GOT3 (cell line): Measurements from ENCODE around the gene RTN4.
"Not testable (repeated sequence)": the region's sequence is repeated elsewhere in the genome, so short reads cannot be mapped to it uniquely, and the experiment has no call there.

Experiments
- DNase-seq: peaks from one replicate; lab custom pipeline; 2025; ENCODE audit warnings: mixed read lengths; lab: John Stamatoyannopoulos, UW

The RTN4 gene

GRCh38 chr2:55073000-55073983 is 23.0 kb upstream of the RTN4 start:
- DNase-seq: no peak

DNA sequence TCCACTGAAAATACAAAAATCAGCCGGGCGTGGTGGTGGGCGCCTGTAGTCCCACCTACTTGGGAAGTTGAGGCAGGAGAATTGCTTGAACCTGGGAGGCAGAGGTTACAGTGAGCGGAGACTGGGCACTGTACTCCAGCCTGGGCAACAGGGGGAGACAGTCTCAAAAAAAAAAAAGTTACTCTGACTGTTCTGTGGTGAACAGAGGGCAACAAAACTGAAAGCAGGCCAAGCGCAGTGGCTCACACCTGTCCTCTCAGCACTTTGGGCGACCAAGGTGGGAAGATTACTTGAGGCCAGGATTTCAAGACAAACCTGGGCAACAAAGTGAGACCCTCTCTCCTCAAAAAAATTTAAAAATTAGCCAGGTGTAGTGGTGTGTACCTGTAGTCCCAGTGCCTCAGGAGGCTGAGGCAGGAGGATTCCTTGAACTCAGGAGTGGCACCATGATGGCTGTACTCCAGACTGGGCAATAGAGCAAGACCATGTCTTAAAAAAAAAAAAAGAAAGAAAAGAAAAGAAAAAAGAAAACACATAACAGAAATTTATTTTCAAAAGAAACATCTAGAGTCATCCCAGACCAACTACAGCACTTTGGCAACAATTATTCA is 13.6 kb upstream of the RTN4 start:
- no peak for DNase-seq

DNA sequence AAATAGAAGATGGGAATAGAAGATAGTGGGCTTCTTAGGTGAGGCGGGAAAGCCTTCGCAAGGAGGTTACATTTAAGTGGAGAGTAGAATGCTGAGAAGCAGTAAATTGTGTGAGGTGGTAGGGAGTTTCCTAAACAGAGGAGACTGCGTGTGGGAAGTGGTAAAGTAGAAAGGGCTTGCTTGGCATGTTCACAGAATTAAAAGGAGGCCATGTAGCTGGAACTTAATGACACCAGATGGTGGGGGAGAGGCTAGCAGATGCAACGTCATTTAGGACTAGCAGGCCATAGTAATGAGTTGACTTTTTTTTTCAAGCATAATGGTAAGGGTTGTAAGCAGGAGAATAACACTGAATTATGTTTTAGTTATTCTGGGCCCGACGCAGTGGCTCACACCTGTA is 13.0 kb upstream of the RTN4 start:
- no peak for DNase-seq

DNA sequence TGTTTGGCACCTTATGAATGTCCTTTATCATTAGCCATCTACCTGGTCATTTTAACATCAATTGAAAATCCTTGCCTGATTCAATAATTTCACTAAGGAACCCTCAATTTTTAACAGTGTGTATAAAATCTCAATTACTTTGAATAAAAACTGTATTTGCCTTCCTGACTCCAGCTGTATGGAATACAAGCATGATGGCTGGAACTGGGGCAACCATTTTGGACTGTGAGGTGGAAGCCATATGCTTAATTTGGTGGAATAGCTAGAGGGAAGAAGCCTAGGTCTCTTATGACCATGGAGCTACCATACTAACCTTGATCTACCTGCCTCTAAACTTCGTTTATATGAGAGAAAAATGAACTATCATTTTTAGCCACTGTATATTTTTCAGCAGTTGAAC is 12.5 kb upstream of the RTN4 start:
- no peak for DNase-seq

GRCh38 chr2:55061523-55062344 is 11.5 kb upstream of the RTN4 start:
- DNase-seq: no peak

GRCh38 chr2:55059793-55060192 is 9.5 kb upstream of the RTN4 start:
- no peak for DNase-seq

DNA sequence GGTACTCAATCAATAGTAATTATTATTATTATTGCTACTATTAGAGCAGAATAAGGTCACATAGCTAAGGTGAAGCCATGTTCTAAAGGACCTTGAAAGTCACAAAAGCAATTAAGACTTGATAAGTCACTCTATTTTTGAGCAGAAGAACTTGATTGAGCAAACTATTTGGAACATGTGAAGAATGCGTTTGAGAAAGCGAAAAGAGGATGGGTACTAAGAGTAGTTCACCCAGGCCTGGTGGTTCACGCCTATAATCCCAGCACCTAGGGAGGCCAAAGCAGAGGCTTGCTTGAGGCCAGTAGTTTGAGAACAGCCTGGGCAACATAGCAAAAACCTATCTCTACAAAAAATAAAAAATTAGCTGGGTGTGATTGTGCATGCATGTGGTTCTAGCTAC is 7.2 kb upstream of the RTN4 start:
- no peak for DNase-seq

- DNase-seq: no peak
These were observed 5.8 kb upstream of the RTN4 start for GRCh38 chr2:55056024-55056521.

DNA sequence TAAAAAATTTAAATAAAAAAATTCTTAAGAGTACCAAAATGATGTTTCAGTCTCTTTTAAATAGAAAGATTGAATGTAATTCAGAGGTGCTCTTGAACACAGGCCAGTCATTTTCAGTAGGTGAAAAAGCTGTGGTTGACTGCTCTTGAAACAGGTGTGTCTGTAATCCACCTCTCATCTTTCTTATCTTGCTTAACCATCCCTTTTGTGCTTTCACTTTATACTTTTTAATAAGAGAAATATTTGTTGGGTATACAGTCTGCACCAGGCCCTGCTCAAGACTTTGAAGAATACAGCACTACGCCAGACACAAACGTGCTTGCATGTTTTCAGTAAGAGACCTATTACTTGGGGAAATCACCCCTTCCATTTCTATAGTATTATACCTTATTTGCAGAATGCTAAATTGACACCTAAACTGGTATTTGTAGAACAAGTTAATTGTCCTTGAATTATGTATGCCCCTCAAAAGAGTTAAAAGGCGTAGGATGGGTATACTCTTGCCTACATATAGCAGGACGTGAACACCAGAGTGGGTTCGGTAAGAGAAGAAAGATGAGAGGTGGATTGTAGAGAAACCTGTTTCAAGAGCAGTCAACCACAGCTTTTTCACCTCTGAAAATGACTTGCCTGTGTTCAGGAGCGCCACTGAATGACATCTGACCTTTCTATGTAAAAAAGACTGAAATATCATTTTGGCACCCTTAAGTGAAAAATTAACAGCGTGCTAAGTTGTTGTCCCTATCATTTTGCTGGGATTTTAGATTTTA is 4.0 kb upstream of the RTN4 start:
- DNase-seq: no peak

GRCh38 chr2:55053225-55053624 is 3.0 kb upstream of the RTN4 start:
- DNase-seq: not testable (repeated sequence)

DNA sequence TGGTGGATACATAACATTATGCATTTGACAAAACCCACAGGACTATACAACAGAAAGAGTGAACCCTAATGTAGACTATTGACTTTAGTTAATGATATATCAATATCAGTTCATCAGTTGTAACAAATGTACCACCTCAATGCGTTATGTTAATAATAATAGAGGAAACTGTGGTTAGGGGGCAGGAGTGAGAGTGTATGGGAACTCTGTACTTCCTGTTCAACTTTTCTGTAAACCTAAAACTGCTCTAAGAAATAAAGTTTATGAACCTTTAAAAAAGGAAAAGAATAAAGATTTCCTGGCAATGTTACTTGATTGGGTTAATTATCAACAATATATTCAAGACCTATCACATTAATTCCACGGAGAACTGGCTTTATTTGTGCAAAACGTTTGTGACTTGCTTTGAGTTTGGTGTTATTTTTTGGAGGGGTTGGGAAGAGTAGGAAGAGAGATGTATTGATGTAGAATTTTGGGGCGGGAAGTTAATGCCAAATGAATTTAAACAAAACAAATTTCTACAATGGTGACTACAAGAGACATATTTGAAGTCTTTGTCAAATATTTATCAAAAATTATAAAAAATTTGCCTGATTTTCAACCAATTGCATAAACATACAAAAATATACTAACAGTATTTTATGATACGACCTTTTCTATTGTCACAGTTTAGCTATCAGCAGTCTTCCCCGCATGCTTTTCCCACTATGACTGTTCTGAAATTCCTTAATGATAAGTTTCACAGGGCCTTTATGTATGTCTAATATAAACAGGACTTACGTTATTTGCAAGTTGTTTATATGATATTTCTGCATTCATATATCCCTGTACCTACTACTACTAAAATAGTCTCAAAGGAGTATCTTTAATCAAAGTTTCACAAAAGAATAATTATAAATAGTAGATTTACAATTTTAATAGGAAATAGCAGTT is 2.1 kb upstream of the RTN4 start:
- no peak for DNase-seq

- peak; percentile 45 for DNase-seq
These were observed 995 bp upstream of the RTN4 start for GRCh38 chr2:55051026-55051866.

GRCh38 chr2:55049821-55050099 is 491 bp downstream of the RTN4 start:
- DNase-seq: no peak

DNA sequence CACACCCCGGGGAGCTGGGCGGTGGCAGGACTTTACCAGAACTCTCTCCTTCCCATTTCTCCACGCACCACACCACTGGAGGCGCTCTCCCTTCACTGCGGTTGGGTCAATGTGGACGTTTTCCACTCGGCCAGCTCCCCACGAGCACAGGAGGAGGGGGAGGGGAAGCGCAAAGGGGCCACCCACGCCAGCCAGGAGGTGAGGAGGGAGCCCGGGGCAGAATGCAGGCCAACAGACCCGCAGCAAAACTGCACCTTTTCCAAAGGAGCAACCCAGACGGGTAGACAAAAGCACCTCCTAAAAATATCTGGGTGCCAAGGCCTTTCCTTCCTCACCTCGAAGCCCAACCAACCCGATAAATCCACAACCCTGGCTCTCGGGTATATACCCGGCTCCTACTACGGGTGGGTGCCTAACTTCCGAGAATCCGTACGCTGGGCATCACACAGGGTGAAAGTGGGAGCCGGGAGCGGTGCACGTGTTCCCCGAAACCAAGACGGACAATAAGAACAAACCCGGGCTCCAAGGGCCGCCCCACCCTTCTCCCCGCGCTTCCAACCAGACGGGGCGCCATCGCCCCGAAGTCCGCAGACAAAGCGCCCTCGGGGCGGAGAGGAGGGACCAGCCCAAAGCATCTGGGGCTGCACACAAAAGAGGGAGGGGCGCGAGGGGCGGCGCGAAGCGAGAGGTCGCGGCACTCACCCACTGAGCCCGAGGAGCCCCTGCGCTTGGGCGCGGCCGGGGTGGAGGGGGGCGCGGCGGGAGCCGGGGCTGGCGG is 1.0 kb downstream of the RTN4 start:
- DNase-seq: peak; percentile 26

GRCh38 chr2:55048508-55049042 is 1.7 kb downstream of the RTN4 start:
- no peak for DNase-seq

DNA sequence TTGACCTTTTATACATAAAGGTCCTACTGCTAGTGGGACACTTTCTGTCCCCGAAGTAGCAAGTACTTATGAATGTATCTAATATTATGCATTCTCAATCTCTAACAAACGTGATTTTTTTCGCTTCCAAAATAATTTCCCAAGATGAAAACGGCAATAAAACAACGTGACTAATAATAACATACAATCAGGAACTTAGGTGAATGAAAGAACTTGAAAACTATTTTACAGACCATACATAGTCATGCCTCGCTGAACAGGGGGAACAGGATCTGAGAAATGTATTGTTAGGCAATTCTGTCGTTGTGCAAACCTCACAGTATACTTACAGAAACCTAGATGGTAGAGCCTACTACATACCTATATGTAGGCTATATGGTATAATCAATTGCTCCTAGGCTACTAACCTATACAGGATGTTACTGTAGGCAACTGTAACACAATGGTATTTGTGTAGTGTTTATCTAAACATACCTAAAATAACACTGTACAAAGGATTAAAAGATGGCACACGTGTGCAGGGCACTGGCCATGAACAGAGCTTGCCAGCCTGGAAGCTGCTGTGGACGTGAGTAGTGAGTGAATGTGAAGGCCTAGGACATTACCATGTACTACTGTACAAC is 2.5 kb downstream of the RTN4 start:
- DNase-seq: no peak

DNA sequence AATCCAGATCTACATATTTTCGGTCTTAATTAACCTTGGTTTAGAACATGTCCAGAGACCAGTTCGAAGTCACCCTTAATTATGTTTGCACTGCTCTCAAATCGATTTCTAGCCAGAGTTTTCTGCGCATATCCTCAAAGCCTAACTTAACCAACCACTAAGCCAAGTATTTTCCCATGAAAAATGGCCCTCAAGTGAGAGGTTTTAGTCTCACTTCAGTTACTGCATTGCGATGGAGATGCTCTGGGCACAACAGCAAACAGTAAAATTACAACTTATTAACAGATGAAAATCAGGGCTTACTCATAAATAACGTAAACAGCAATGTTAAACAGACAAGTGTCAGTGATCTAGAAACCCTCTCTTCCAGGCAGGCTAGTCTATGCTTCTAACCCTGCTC is 4.5 kb downstream of the RTN4 start:
- no peak for DNase-seq

GRCh38 chr2:55043841-55044240 is 6.4 kb downstream of the RTN4 start:
- no peak for DNase-seq
